ENCODE measurements around the gene KCTD1. TPM values are rescaled to one million over a fixed set of nuclear protein-coding genes. Genes with fewer than 3 reads are reported as not detected.

The KCTD1 gene
- total and polyA plus RNA-seq, 10 of the 15 experiments (the other 5 are each of a cell fraction or from before 2014, with no cell fraction given): 1.5 to 13.4 (median 5.5) TPM

DNA sequence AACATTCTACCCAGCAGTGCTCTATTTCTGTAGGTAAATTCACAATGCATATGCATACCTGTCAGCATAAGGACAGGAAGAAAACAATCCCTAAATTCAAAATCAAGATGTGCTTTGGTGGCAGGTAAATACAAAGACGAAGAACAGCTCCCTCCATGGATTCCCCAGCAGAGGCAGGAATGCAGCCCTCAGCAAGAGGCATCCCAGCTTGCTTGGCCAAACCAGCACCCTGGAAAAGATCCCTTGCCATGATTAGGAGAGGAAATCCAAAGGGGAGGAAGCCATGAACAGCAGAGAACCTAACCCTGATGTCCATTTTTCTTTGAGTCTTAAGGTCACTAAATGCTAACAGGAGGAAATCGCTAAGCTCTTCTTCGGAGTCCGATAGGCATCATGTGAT lies 91.2 kb downstream of the KCTD1 start:
- Histone ChIP-seq H3K36me3 (ENCODE audit: control insufficient read depth in 2 of 2, insufficient read depth in 2 of 2, low read length in 1 of 2) (peaks cover 0 to 2% of the 10 kb centered on the region in 2 experiments; a peak in 1 of 4 replicates), H2AFZ (ENCODE audit: control insufficient read depth, low read depth, low read length) (no peak overlapping the region), H3K4me2 (ENCODE audit: control insufficient read depth, insufficient read depth) (no peak overlapping the region), H3K9ac (ENCODE audit: control insufficient read depth, insufficient read depth, low read length) (no peak overlapping the region), H3K4me3 (no peak overlapping the region), H3K27ac (ENCODE audit: control insufficient read depth, insufficient read depth) (no peak overlapping the region), H3K79me2 (ENCODE audit: control insufficient read depth, insufficient read depth, low read length) (no peaks in the 10 kb centered on the region), H3K4me1 (ENCODE audit: control insufficient read depth, insufficient read depth, low read length) (peaks cover 48% of the 10 kb centered on the region), H3K9me3 (replicated peaks; ENCODE audit: control insufficient read depth, insufficient read depth, low read length) (no peaks in the 10 kb centered on the region; the same call in 2 of the 3 replicates), H3K27me3 (replicated peaks in 1 of 2; ENCODE audit: control insufficient read depth in 2 of 2, insufficient read depth in 2 of 2, low read length in 1 of 2) (no peaks in the 10 kb centered on the region), H4K20me1 (ENCODE audit: control insufficient read depth, insufficient read depth) (no peaks in the 10 kb centered on the region)
- ChIA-PET SMC1A (ENCODE audit: uncharacterized antibody, unreplicated experiment) (interaction anchor here (0.8 to 2.8 kb wide), 7 partner anchors 9 to 82 kb away, joined by 3 to 9 read pairs (median 5); no protein-coding TSS in a partner anchor), CTCF (interaction anchor here (0.6 to 2.6 kb wide), 6 partner anchors 12 to 189 kb away, joined by 3 to 25 read pairs (median 8); no protein-coding TSS in a partner anchor), RAD21 (ENCODE audit: unreplicated experiment) (interaction anchor here (0.7 to 2.0 kb wide), 3 partner anchors 18 to 50 kb away, joined by 3 to 6 read pairs (median 3); no protein-coding TSS in a partner anchor), POLR2A (no interaction called here)
- 97% methylated on average over 4 of the region's 4 CpGs for WGBS (ENCODE audit: insufficient coverage, insufficient replicate concordance, low lambda C conversion rate, missing lambda C conversion rate)
- no peak for ATAC-seq
- BruUV-seq (replicated peaks): no TSS peak
- no peak for FAIRE-seq
- no peak for DNase-seq (ENCODE audit: low read depth, low spot score)
- in situ Hi-C loops (cut with MboI): no loop called here
- TF ChIP-seq SIX5 (IDR thresholded peaks at IDR 0.05; ENCODE audit: low read depth, low read length, severe bottlenecking) (no peak), SUPT20H (IDR thresholded peaks at IDR 0.05; ENCODE audit: borderline replicate concordance, control insufficient read depth, low read depth, low read length) (no peak), ZNF384 (IDR thresholded peaks at IDR 0.05; ENCODE audit: borderline replicate concordance, low read depth, low read length) (no peak), JUNB (IDR thresholded peaks at IDR 0.05) (no peak), BRCA1 (IDR thresholded peaks at IDR 0.05; ENCODE audit: low read depth, low read length) (no peak), RCOR1 (conservative IDR thresholded peaks at IDR 0.05; ENCODE audit: low read depth, low read length) (no peak), HDAC2 (IDR thresholded peaks at IDR 0.05) (no peak), RAD51 (IDR thresholded peaks at IDR 0.05) (no peak), CREB1 (IDR thresholded peaks at IDR 0.05; ENCODE audit: low read depth) (no peak), ASH2L (IDR thresholded peaks at IDR 0.05; ENCODE audit: borderline replicate concordance, low read depth) (no peak), MLLT1 (IDR thresholded peaks at IDR 0.05) (no peak), RELA (IDR thresholded peaks at IDR 0.05; ENCODE audit: borderline replicate concordance, partially characterized antibody) (no peak), STAT1 (conservative IDR thresholded peaks at IDR 0.05) (no peak)
- TF ChIP-seq, protein P1, sequence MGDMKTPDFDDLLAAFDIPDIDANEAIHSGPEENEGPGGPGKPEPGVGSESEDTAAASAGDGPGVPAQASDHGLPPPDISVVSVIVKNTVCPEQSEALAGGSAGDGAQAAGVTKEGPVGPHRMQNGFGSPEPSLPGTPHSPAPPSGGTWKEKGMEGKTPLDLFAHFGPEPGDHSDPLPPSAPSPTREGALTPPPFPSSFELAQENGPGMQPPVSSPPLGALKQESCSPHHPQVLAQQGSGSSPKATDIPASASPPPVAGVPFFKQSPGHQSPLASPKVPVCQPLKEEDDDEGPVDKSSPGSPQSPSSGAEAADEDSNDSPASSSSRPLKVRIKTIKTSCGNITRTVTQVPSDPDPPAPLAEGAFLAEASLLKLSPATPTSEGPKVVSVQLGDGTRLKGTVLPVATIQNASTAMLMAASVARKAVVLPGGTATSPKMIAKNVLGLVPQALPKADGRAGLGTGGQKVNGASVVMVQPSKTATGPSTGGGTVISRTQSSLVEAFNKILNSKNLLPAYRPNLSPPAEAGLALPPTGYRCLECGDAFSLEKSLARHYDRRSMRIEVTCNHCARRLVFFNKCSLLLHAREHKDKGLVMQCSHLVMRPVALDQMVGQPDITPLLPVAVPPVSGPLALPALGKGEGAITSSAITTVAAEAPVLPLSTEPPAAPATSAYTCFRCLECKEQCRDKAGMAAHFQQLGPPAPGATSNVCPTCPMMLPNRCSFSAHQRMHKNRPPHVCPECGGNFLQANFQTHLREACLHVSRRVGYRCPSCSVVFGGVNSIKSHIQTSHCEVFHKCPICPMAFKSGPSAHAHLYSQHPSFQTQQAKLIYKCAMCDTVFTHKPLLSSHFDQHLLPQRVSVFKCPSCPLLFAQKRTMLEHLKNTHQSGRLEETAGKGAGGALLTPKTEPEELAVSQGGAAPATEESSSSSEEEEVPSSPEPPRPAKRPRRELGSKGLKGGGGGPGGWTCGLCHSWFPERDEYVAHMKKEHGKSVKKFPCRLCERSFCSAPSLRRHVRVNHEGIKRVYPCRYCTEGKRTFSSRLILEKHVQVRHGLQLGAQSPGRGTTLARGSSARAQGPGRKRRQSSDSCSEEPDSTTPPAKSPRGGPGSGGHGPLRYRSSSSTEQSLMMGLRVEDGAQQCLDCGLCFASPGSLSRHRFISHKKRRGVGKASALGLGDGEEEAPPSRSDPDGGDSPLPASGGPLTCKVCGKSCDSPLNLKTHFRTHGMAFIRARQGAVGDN (IDR thresholded peaks at IDR 0.05): no peak
- intact Hi-C loops (cut with micrococcal nuclease; ENCODE audit: unreplicated experiment): no loop called here
